Measurements from ENCODE around the gene TMEM131L.
A peak's percentile ranks its signal among the peaks of the same experiment; 100 is the strongest.

The TMEM131L gene

GRCh38 chr4:153486281-153487151 is 20.4 kb downstream of the TMEM131L start:
- H3K4me3 ChIP-seq (ENCODE audit: low read depth in 1 of 2, low read length in 2 of 2), result no peak overlapping the region
- H3K27me3 ChIP-seq (ENCODE audit: control insufficient read depth in 1 of 2, insufficient read depth in 2 of 2, low read length in 2 of 2), result no peaks in the 10 kb centered on the region
- no peak overlapping the region for H3K9ac ChIP-seq (ENCODE audit: low read depth in 1 of 2, low read length in 2 of 2)
- no peak overlapping the region for H3K27ac ChIP-seq (ENCODE audit: low read depth, low read length)
- H3K4me1 ChIP-seq (ENCODE audit: control insufficient read depth in 1 of 2, insufficient read depth in 2 of 2, low read length in 2 of 2), result peaks cover 19 to 28% of the 10 kb centered on the region in 2 donors
- H3K36me3 ChIP-seq (ENCODE audit: control insufficient read depth in 1 of 2, insufficient read depth in 2 of 2, low read length in 2 of 2), result no peaks in the 10 kb centered on the region
- H3K9me3 ChIP-seq (ENCODE audit: control insufficient read depth in 1 of 2, low read length in 2 of 2), result no peaks in the 10 kb centered on the region

- peak overlapping the region; percentile 52 for H3K27ac ChIP-seq (ENCODE audit: low read depth, low read length)
- no peaks in the 10 kb centered on the region for H3K27me3 ChIP-seq (ENCODE audit: control insufficient read depth in 1 of 2, insufficient read depth in 2 of 2, low read length in 2 of 2)
- H3K4me3 ChIP-seq (ENCODE audit: low read depth in 1 of 2, low read length in 2 of 2), result peak overlapping the region; percentile 46 to 60
- peak overlapping the region; percentile 7 to 30 for H3K9ac ChIP-seq (ENCODE audit: low read depth in 1 of 2, low read length in 2 of 2)
- no peaks in the 10 kb centered on the region for H3K9me3 ChIP-seq (ENCODE audit: control insufficient read depth in 1 of 2, low read length in 2 of 2)
- no peaks in the 10 kb centered on the region for H3K36me3 ChIP-seq (ENCODE audit: control insufficient read depth in 1 of 2, insufficient read depth in 2 of 2, low read length in 2 of 2)
- H3K4me1 ChIP-seq (ENCODE audit: control insufficient read depth in 1 of 2, insufficient read depth in 2 of 2, low read length in 2 of 2), result peaks cover 19 to 28% of the 10 kb centered on the region in 2 donors
Observed at GRCh38 chr4:153488006-153488891, 22.1 kb downstream of the TMEM131L start.

- Histone ChIP-seq H3K9me3 (ENCODE audit: control insufficient read depth in 1 of 2, low read length in 2 of 2) (no peaks in the 10 kb centered on the region), H3K27ac (ENCODE audit: low read depth, low read length) (no peak overlapping the region), H3K9ac (ENCODE audit: low read depth in 1 of 2, low read length in 2 of 2) (no peak overlapping the region), H3K4me3 (ENCODE audit: low read depth in 1 of 2, low read length in 2 of 2) (no peak overlapping the region), H3K27me3 (ENCODE audit: control insufficient read depth in 1 of 2, insufficient read depth in 2 of 2, low read length in 2 of 2) (no peaks in the 10 kb centered on the region), H3K4me1 (ENCODE audit: control insufficient read depth in 1 of 2, insufficient read depth in 2 of 2, low read length in 2 of 2) (peaks cover 19 to 22% of the 10 kb centered on the region in 2 donors), H3K36me3 (ENCODE audit: control insufficient read depth in 1 of 2, insufficient read depth in 2 of 2, low read length in 2 of 2) (no peaks in the 10 kb centered on the region)
Observed at GRCh38 chr4:153489856-153490558, 23.8 kb downstream of the TMEM131L start.

- H3K4me3 ChIP-seq (ENCODE audit: low read depth in 1 of 2, low read length in 2 of 2), result no peak overlapping the region
- no peaks in the 10 kb centered on the region for H3K36me3 ChIP-seq (ENCODE audit: control insufficient read depth in 1 of 2, insufficient read depth in 2 of 2, low read length in 2 of 2)
- H3K9me3 ChIP-seq (ENCODE audit: control insufficient read depth in 1 of 2, low read length in 2 of 2), result no peaks in the 10 kb centered on the region
- H3K27ac ChIP-seq (ENCODE audit: low read depth, low read length), result no peak overlapping the region
- H3K27me3 ChIP-seq (ENCODE audit: control insufficient read depth in 1 of 2, insufficient read depth in 2 of 2, low read length in 2 of 2), result no peaks in the 10 kb centered on the region
- no peak overlapping the region for H3K9ac ChIP-seq (ENCODE audit: low read depth in 1 of 2, low read length in 2 of 2)
- H3K4me1 ChIP-seq (ENCODE audit: control insufficient read depth in 1 of 2, insufficient read depth in 2 of 2, low read length in 2 of 2), result peaks cover 19 to 22% of the 10 kb centered on the region in 2 donors
Observed at GRCh38 chr4:153490985-153491483, 24.9 kb downstream of the TMEM131L start.

- no peak overlapping the region for H3K4me3 ChIP-seq (ENCODE audit: low read depth in 1 of 2, low read length in 2 of 2)
- no peaks in the 10 kb centered on the region for H3K9me3 ChIP-seq (ENCODE audit: control insufficient read depth in 1 of 2, low read length in 2 of 2)
- H3K9ac ChIP-seq (ENCODE audit: low read depth in 1 of 2, low read length in 2 of 2), result no peak overlapping the region
- no peaks in the 10 kb centered on the region for H3K36me3 ChIP-seq (ENCODE audit: control insufficient read depth in 1 of 2, insufficient read depth in 2 of 2, low read length in 2 of 2)
- no peaks in the 10 kb centered on the region for H3K27me3 ChIP-seq (ENCODE audit: control insufficient read depth in 1 of 2, insufficient read depth in 2 of 2, low read length in 2 of 2)
- H3K27ac ChIP-seq (ENCODE audit: low read depth, low read length), result no peak overlapping the region
- peaks cover 0 to 15% of the 10 kb centered on the region in 2 donors for H3K4me1 ChIP-seq (ENCODE audit: control insufficient read depth in 1 of 2, insufficient read depth in 2 of 2, low read length in 2 of 2)
Observed at GRCh38 chr4:153494562-153494961, 28.4 kb downstream of the TMEM131L start.

- no peaks in the 10 kb centered on the region for H3K36me3 ChIP-seq (ENCODE audit: control insufficient read depth in 1 of 2, insufficient read depth in 2 of 2, low read length in 2 of 2)
- no peak overlapping the region for H3K4me3 ChIP-seq (ENCODE audit: low read depth in 1 of 2, low read length in 2 of 2)
- H3K9ac ChIP-seq (ENCODE audit: low read depth in 1 of 2, low read length in 2 of 2), result no peak overlapping the region
- H3K9me3 ChIP-seq (ENCODE audit: control insufficient read depth in 1 of 2, low read length in 2 of 2), result no peaks in the 10 kb centered on the region
- no peak overlapping the region for H3K27ac ChIP-seq (ENCODE audit: low read depth, low read length)
- no peaks in the 10 kb centered on the region for H3K27me3 ChIP-seq (ENCODE audit: control insufficient read depth in 1 of 2, insufficient read depth in 2 of 2, low read length in 2 of 2)
- H3K4me1 ChIP-seq (ENCODE audit: control insufficient read depth in 1 of 2, insufficient read depth in 2 of 2, low read length in 2 of 2), result peaks cover 0 to 15% of the 10 kb centered on the region in 2 donors
Observed at GRCh38 chr4:153495480-153496193, 29.5 kb downstream of the TMEM131L start.

- Histone ChIP-seq H3K9me3 (ENCODE audit: control insufficient read depth in 1 of 2, low read length in 2 of 2) (no peaks in the 10 kb centered on the region), H3K27ac (ENCODE audit: low read depth, low read length) (no peak overlapping the region), H3K36me3 (ENCODE audit: control insufficient read depth in 1 of 2, insufficient read depth in 2 of 2, low read length in 2 of 2) (no peaks in the 10 kb centered on the region), H3K4me1 (ENCODE audit: control insufficient read depth in 1 of 2, insufficient read depth in 2 of 2, low read length in 2 of 2) (peaks cover 0 to 15% of the 10 kb centered on the region in 2 donors), H3K4me3 (ENCODE audit: low read depth in 1 of 2, low read length in 2 of 2) (no peak overlapping the region), H3K9ac (ENCODE audit: low read depth in 1 of 2, low read length in 2 of 2) (no peak overlapping the region), H3K27me3 (ENCODE audit: control insufficient read depth in 1 of 2, insufficient read depth in 2 of 2, low read length in 2 of 2) (no peaks in the 10 kb centered on the region)
Observed at GRCh38 chr4:153497091-153497531, 31.0 kb downstream of the TMEM131L start.

- no peaks in the 10 kb centered on the region for H3K36me3 ChIP-seq (ENCODE audit: control insufficient read depth in 1 of 2, insufficient read depth in 2 of 2, low read length in 2 of 2)
- H3K4me1 ChIP-seq (ENCODE audit: control insufficient read depth in 1 of 2, insufficient read depth in 2 of 2, low read length in 2 of 2), result peaks cover 0 to 15% of the 10 kb centered on the region in 2 donors
- H3K9me3 ChIP-seq (ENCODE audit: control insufficient read depth in 1 of 2, low read length in 2 of 2), result no peaks in the 10 kb centered on the region
- H3K9ac ChIP-seq (ENCODE audit: low read depth in 1 of 2, low read length in 2 of 2), result no peak overlapping the region
- no peak overlapping the region for H3K27ac ChIP-seq (ENCODE audit: low read depth, low read length)
- no peak overlapping the region for H3K4me3 ChIP-seq (ENCODE audit: low read depth in 1 of 2, low read length in 2 of 2)
- no peaks in the 10 kb centered on the region for H3K27me3 ChIP-seq (ENCODE audit: control insufficient read depth in 1 of 2, insufficient read depth in 2 of 2, low read length in 2 of 2)
Observed at GRCh38 chr4:153497988-153498967, 32.1 kb downstream of the TMEM131L start.
